HCT116 (cell line): ENCODE data around the gene FAM24B. TPM values are rescaled to one million over a fixed set of nuclear protein-coding genes. Genes with fewer than 3 reads are reported as not detected.

Source experiments
- ATAC-seq: fragments of 200-7000 bp; cut with Tn5 transposase; 2 replicates; pipeline ENCODE4 v1.9.1; 2020; ENCODE audit warnings: mild to moderate bottlenecking, moderate library complexity
- BruUV-seq: library from RNA; stranded (reverse); fragments of 400-500 nt; replicated peaks from 2 replicates; lab custom pipeline; 2021; lab: Mats Ljungman, UMichigan
- CTCF ChIA-PET: fragments of 300-600 bp; sonication (Branson Sonifier 250); formaldehyde crosslinking; loops from one replicate; lab custom pipeline; 2021; ENCODE audit warnings: antibody characterized with exemption; lab: Charles Lee
- POLR2A ChIA-PET: fragments of 300-600, 350-600 bp; sonication (Branson Sonifier 250); formaldehyde crosslinking; loops from one replicate; lab custom pipeline; 2021; ENCODE audit warnings: antibody characterized with exemption; lab: Charles Lee
- RAD21 ChIA-PET, 2 experiments: fragments of 300-600 bp; sonication (Branson Sonifier 250); formaldehyde crosslinking; loops; one replicate each; lab custom pipeline; 2023; ENCODE audit warnings: low total read pairs in 2 of 2; ENCODE audit not compliant: uncharacterized antibody in 2 of 2, unreplicated experiment in 2 of 2, low non-redundant PET in 1 of 2; lab: Charles Lee
- DNase-seq: peaks from one replicate; pipeline ENCODE4 v3.0.0-alpha.2; 2010; ENCODE audit warnings: low read depth, low spot score
- H2AFZ ChIP-seq: fragments of 200-600 bp; shearing (Covaris generic), sonication (generic); 2 replicates; pipeline ENCODE4 v1.6.1; 2017; ENCODE audit warnings: low read depth, mixed run types, mixed read lengths, antibody characterized with exemption, low read length; ENCODE audit not compliant: poor library complexity, severe bottlenecking
- H3K27ac ChIP-seq: 2 replicates; pipeline ENCODE4 v1.5.1; 2012; ENCODE audit warnings: low read depth, low read length
- H3K27me3 ChIP-seq: fragments of 200-600 bp; sonication (generic); 2 replicates; pipeline ENCODE4 v1.6.1; 2016; ENCODE audit warnings: mixed run types, low read length, mixed read lengths; ENCODE audit not compliant: insufficient read depth
- H3K36me3 ChIP-seq, 2 experiments: fragments of 200-500 bp in 1 of 2; fragments of 200-600 bp in 1 of 2; sonication (Bioruptor generic) in 1 of 2; sonication (generic) in 1 of 2; 2 replicates each; pipeline versions ENCODE4 v1.5.1 to v1.6.1; 2014 to 2016; ENCODE audit warnings: low read length in 2 of 2, inconsistent platforms in 1 of 2, mixed read lengths in 1 of 2, mixed run types in 1 of 2; ENCODE audit not compliant: insufficient read depth in 2 of 2, control insufficient read depth in 1 of 2
- H3K4me1 ChIP-seq, 2 experiments: fragments of 200-600 bp in 1 of 2; sonication (generic) in 1 of 2; 2 replicates each; pipeline versions ENCODE4 v1.5.1 to v1.6.1; 2012 to 2017; ENCODE audit warnings: low read length in 2 of 2, inconsistent platforms in 1 of 2, mild to moderate bottlenecking in 1 of 2, mixed read lengths in 1 of 2, mixed run types in 1 of 2, moderate library complexity in 1 of 2; ENCODE audit not compliant: insufficient read depth in 2 of 2, control insufficient read depth in 1 of 2
- H3K4me2 ChIP-seq: fragments of 200-600 bp; sonication (generic); 2 replicates; pipeline ENCODE4 v1.6.1; 2017; ENCODE audit warnings: mixed run types, low read length, mixed read lengths
- H3K4me3 ChIP-seq, 2 experiments: fragments of 200-600 bp in 1 of 2; sonication (generic) in 1 of 2; replicated peaks in 1 of 2; 2 replicates each; pipeline ENCODE4 v1.5.1; 2011 to 2016; ENCODE audit warnings: low read length in 2 of 2, control low read depth in 1 of 2, low read depth in 1 of 2, mild to moderate bottlenecking in 1 of 2, mixed read lengths in 1 of 2, mixed run types in 1 of 2
- H3K79me2 ChIP-seq: fragments of 200-600 bp; sonication (generic); 2 replicates; pipeline ENCODE4 v1.6.1; 2017; ENCODE audit warnings: mild to moderate bottlenecking, mixed run types, low read length, moderate library complexity, mixed read lengths; ENCODE audit not compliant: insufficient read depth
- H3K9ac ChIP-seq: fragments of 200-600 bp; sonication (generic); 2 replicates; pipeline ENCODE4 v1.6.1; 2016; ENCODE audit warnings: low read length, mixed read lengths
- H3K9me2 ChIP-seq: fragments of 200-600 bp; sonication (generic), shearing (Covaris generic); 2 replicates; pipeline ENCODE4 v1.6.1; 2017; ENCODE audit warnings: mixed run types, mild to moderate bottlenecking, moderate library complexity; ENCODE audit not compliant: insufficient read depth
- H3K9me3 ChIP-seq, 2 experiments: fragments of 200-500 bp in 1 of 2; fragments of 200-600 bp in 1 of 2; sonication (Bioruptor generic) in 1 of 2; sonication (generic) in 1 of 2; 2 replicates each; pipeline ENCODE4 v1.6.1; 2014 to 2017; ENCODE audit warnings: low read length in 2 of 2, mixed read lengths in 2 of 2, inconsistent platforms in 1 of 2, low read depth in 1 of 2, mild to moderate bottlenecking in 1 of 2, mixed run types in 1 of 2, moderate library complexity in 1 of 2; ENCODE audit not compliant: control insufficient read depth in 1 of 2, insufficient read depth in 1 of 2
- H4K20me1 ChIP-seq: fragments of 200-600 bp; sonication (generic), shearing (Covaris generic); 2 replicates; pipeline ENCODE4 v1.6.1; 2017; ENCODE audit warnings: mixed run types, mild to moderate bottlenecking, moderate library complexity; ENCODE audit not compliant: insufficient read depth
- ATF3 ChIP-seq: IDR thresholded peaks from 2 replicates; pipeline ENCODE4 v1.6.1; 2012
- CTCF ChIP-seq, 3 experiments: fragments of 200-600 bp in 1 of 3; sonication (generic) in 1 of 3; IDR thresholded peaks in 2 of 3; conservative IDR thresholded peaks in 1 of 3; 2 replicates each; pipeline ENCODE4 v1.5.1; 2012 to 2017; ENCODE audit warnings: low read depth in 2 of 3, low read length in 2 of 3, antibody characterized with exemption in 1 of 3, borderline replicate concordance in 1 of 3, control low read depth in 1 of 3, mild to moderate bottlenecking in 1 of 3, mixed read lengths in 1 of 3, mixed run types in 1 of 3, moderate library complexity in 1 of 3; ENCODE audit not compliant: insufficient read depth in 1 of 3
- ELF1 ChIP-seq: IDR thresholded peaks from 2 replicates; pipeline ENCODE4 v1.6.1; 2012; ENCODE audit warnings: low read depth, borderline replicate concordance
- EZH2phosphoT487 ChIP-seq: fragments of 200-600 bp; IDR thresholded peaks from 2 replicates; pipeline ENCODE4 v1.6.1; 2018; ENCODE audit warnings: antibody characterized with exemption, borderline replicate concordance
- FOSL1 ChIP-seq: IDR thresholded peaks from 2 replicates; pipeline ENCODE4 v1.6.1; 2012; ENCODE audit warnings: low read depth
- POLR2AphosphoS5 ChIP-seq: IDR thresholded peaks from 2 replicates; pipeline ENCODE4 v1.6.1; 2011; ENCODE audit warnings: mild to moderate bottlenecking, low read depth, low read length, moderate library complexity
- SIN3A ChIP-seq: IDR thresholded peaks from 2 replicates; pipeline ENCODE4 v1.6.1; 2012; ENCODE audit warnings: low read depth
- SP1 ChIP-seq: IDR thresholded peaks from 2 replicates; pipeline ENCODE4 v1.6.1; 2012; ENCODE audit warnings: low read depth
- SRF ChIP-seq: IDR thresholded peaks from 2 replicates; pipeline ENCODE4 v1.6.1; 2012; ENCODE audit warnings: low read depth
- TCF7L2 ChIP-seq: IDR thresholded peaks from 2 replicates; pipeline ENCODE4 v1.7.0; 2011; ENCODE audit warnings: borderline replicate concordance, inconsistent platforms; ENCODE audit not compliant: insufficient read depth, insufficient read length; ENCODE audit errors: extremely low read depth
- YY1 ChIP-seq: IDR thresholded peaks from 2 replicates; pipeline ENCODE4 v1.6.1; 2011; ENCODE audit warnings: low read length, low read depth, moderate library complexity, mild to moderate bottlenecking; ENCODE audit not compliant: insufficient replicate concordance; ENCODE audit errors: extremely low read depth
- ZBTB33 ChIP-seq: IDR thresholded peaks from 2 replicates; pipeline ENCODE4 v1.6.1; 2011; ENCODE audit warnings: mild to moderate bottlenecking, low read length, moderate library complexity; ENCODE audit not compliant: insufficient replicate concordance; ENCODE audit errors: extremely low read depth
- ZFX ChIP-seq: fragments of 450-650 bp; IDR thresholded peaks from 2 replicates; pipeline ENCODE4 v1.6.1; 2017
- ZNF274 ChIP-seq: fragments of 200-500 bp; sonication (Bioruptor generic); IDR thresholded peaks from 2 replicates; pipeline ENCODE4 v1.6.1; 2014; ENCODE audit warnings: mild to moderate bottlenecking, low read depth, low read length, inconsistent platforms
- intact Hi-C: fragments of 100-400 bp; cut with micrococcal nuclease; formaldehyde crosslinking; loops from 2 replicates; pipeline ENCODE4 v1.10.0; 2022
- total RNA-seq: library from RNA; stranded (reverse); gene quantifications from one replicate; pipeline ENCODE4 v1.2.1, GENCODE V29; 2021; ENCODE audit not compliant: unreplicated experiment
- TF ChIP-seq, protein P1 (sequence below): IDR thresholded peaks from 2 replicates; pipeline ENCODE4 v1.6.1; 2012

FAM24B gene
- total RNA-seq, 1 experiment from 2014 or later, result 6.8 TPM

GRCh38 chr10:122878799-122879338 lies 512 bp downstream of the FAM24B start:
- H3K9me3 ChIP-seq, result no peaks in the 10 kb centered on the region
- TSS peak; percentile 74 for BruUV-seq
- H3K9ac ChIP-seq, result peak overlapping the region; percentile 64
- H4K20me1 ChIP-seq, result no peaks in the 10 kb centered on the region
- DNase-seq (no peak), ATAC-seq (peak; percentile 34)
- H3K36me3 ChIP-seq, result no peaks in the 10 kb centered on the region
- H2AFZ ChIP-seq, result no peak overlapping the region
- H3K27me3 ChIP-seq, result peaks cover 14% of the 10 kb centered on the region; the same call in 1 of the 2 replicates
- H3K4me3 ChIP-seq, result peak overlapping the region; percentile 53 to 61
- POLR2A ChIA-PET, result no interaction called here
- no peaks in the 10 kb centered on the region for H3K9me2 ChIP-seq
- peak overlapping the region; percentile 33 for H3K27ac ChIP-seq
- H3K4me2 ChIP-seq, result peak overlapping the region; percentile 67
- CTCF ChIA-PET, result no interaction called here
- intact Hi-C loops, result no loop called here
- TF ChIP-seq SIN3A (no peak), SRF (no peak), EZH2phosphoT487 (no peak)
- TF ChIP-seq, all 23 proteins: peak for 0
- H3K79me2 ChIP-seq, result peaks cover 53% of the 10 kb centered on the region
- RAD21 ChIA-PET, result no interaction called here
- peaks cover 0 to 6% of the 10 kb centered on the region in 2 experiments; a peak in 1 of 4 replicates for H3K4me1 ChIP-seq

DNA sequence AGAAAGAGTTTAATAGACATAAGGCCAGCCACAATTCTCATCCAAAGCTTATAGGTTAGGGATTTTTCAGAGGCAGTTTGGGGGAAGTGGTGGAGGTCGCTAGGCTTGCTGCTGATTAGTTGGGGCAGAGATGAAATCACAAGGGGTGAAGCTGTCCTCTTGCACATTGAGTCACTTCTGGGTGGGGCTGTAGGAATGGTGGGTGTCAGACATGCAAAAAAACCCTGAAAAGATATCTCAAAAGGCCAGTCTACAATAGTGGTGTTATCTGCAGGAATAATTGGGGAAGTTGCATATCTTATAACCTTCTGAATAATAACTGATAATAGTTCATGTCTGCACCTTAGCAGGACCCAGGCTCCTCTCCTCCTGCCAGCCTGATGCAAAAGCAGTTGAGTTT lies 2.1 kb downstream of the FAM24B start:
- peaks cover 0 to 6% of the 10 kb centered on the region in 2 experiments; a peak in 1 of 4 replicates for H3K4me1 ChIP-seq
- no peaks in the 10 kb centered on the region for H4K20me1 ChIP-seq
- BruUV-seq, result no TSS peak
- TF ChIP-seq, protein P1, sequence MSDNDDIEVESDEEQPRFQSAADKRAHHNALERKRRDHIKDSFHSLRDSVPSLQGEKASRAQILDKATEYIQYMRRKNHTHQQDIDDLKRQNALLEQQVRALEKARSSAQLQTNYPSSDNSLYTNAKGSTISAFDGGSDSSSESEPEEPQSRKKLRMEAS, result no peak
- no peak for TF ChIP-seq ELF1
- no peak for TF ChIP-seq FOSL1
- TF ChIP-seq ATF3, result no peak
- no peak for TF ChIP-seq CTCF (IDR thresholded peaks at IDR 0.05 in 2 of 3, conservative IDR thresholded peaks at IDR 0.05 in 1 of 3; ENCODE audit: borderline replicate concordance in 1 of 3, insufficient read depth in 1 of 3, low read depth in 2 of 3, low read length in 2 of 3)
- no peak for TF ChIP-seq TCF7L2
- TF ChIP-seq ZNF274, result no peak
- TF ChIP-seq POLR2AphosphoS5, result no peak
- no peak for TF ChIP-seq SIN3A
- no peak for TF ChIP-seq ZBTB33
- TF ChIP-seq SP1, result no peak
- no peak for TF ChIP-seq ZFX
- TF ChIP-seq YY1, result no peak
- DNase-seq, result no peak
- no peak for ATAC-seq
- ChIA-PET CTCF (no interaction called here), RAD21 (no interaction called here), POLR2A (no interaction called here)
- H3K9me3 ChIP-seq, result no peaks in the 10 kb centered on the region
- H3K9me2 ChIP-seq, result no peaks in the 10 kb centered on the region
- peaks cover 14% of the 10 kb centered on the region; the same call in 1 of the 2 replicates for H3K27me3 ChIP-seq
- H3K27ac ChIP-seq, result no peak overlapping the region
- no peak overlapping the region for H3K4me3 ChIP-seq
- H3K4me2 ChIP-seq, result no peak overlapping the region
- peaks cover 65% of the 10 kb centered on the region for H3K79me2 ChIP-seq
- no peaks in the 10 kb centered on the region for H3K36me3 ChIP-seq
- H3K9ac ChIP-seq, result no peak overlapping the region
- H2AFZ ChIP-seq, result no peak overlapping the region
- intact Hi-C loops, result no loop called here
